HepG2 (cell line): Measurements from ENCODE around the gene REM2. TPM values are rescaled to one million over a fixed set of nuclear protein-coding genes. Genes with fewer than 3 reads are reported as not detected.

Experiments used
- ARNT ChIP-seq: fragments of 450-650 bp; IDR thresholded peaks from 2 replicates; pipeline ENCODE4 v1.6.1; 2017
- CBX5 ChIP-seq: sonication (generic); formaldehyde crosslinking; IDR thresholded peaks from 2 replicates; pipeline ENCODE4 v1.4.0; 2020; ENCODE audit warnings: missing genetic modification reagents, borderline replicate concordance
- CENPX ChIP-seq: sonication (generic); formaldehyde crosslinking; IDR thresholded peaks from 2 replicates; pipeline ENCODE4 v1.9.0; 2021; ENCODE audit warnings: mild to moderate bottlenecking, missing genetic modification reagents, moderate library complexity
- FOXA1 ChIP-seq, 2 experiments: fragments of 450-650 bp in 1 of 2; sonication (generic) in 1 of 2; formaldehyde crosslinking in 1 of 2; IDR thresholded peaks; 2 replicates each; pipeline versions ENCODE4 v1.4.0 to v1.6.1; 2016 to 2020; ENCODE audit warnings: missing genetic modification reagents in 1 of 2
- IKZF4 ChIP-seq: sonication (generic); formaldehyde crosslinking; IDR thresholded peaks from 2 replicates; pipeline ENCODE4 v1.5.1; 2020; ENCODE audit warnings: borderline replicate concordance, mild to moderate bottlenecking, low read depth, missing genetic modification reagents; ENCODE audit errors: not compliant biosample characterization
- KLF12 ChIP-seq: sonication (generic); formaldehyde crosslinking; IDR thresholded peaks from 2 replicates; pipeline ENCODE4 v1.4.0; 2020; ENCODE audit warnings: missing genetic modification reagents, borderline replicate concordance
- KMT2A ChIP-seq: sonication (generic); formaldehyde crosslinking; IDR thresholded peaks from 2 replicates; pipeline ENCODE4 v1.4.0; 2020; ENCODE audit warnings: missing genetic modification reagents
- MEIS1 ChIP-seq: sonication (generic); formaldehyde crosslinking; IDR thresholded peaks from 2 replicates; pipeline ENCODE4 v1.9.0; 2021; ENCODE audit warnings: mild to moderate bottlenecking, missing genetic modification reagents, moderate library complexity, borderline replicate concordance
- MEIS2 ChIP-seq: sonication (generic); formaldehyde crosslinking; IDR thresholded peaks from 2 replicates; pipeline ENCODE4 v1.9.0; 2021; ENCODE audit warnings: mild to moderate bottlenecking, missing genetic modification reagents
- PHF20 ChIP-seq: sonication (generic); formaldehyde crosslinking; IDR thresholded peaks from 2 replicates; pipeline ENCODE4 v1.5.0; 2020; ENCODE audit warnings: mild to moderate bottlenecking, missing genetic modification reagents
- REL ChIP-seq: sonication (generic); formaldehyde crosslinking; conservative IDR thresholded peaks from 2 replicates; pipeline ENCODE4 v1.8.0; 2022; ENCODE audit warnings: mild to moderate bottlenecking, missing genetic modification reagents, moderate library complexity
- RERE ChIP-seq: IDR thresholded peaks from 2 replicates; pipeline ENCODE4 v1.6.1; 2016; ENCODE audit warnings: low read depth, missing genetic modification reagents, missing compliant biosample characterization
- SMAD9 ChIP-seq: sonication (generic); formaldehyde crosslinking; IDR thresholded peaks from 2 replicates; pipeline ENCODE4 v1.5.1; 2020; ENCODE audit warnings: mild to moderate bottlenecking, missing genetic modification reagents
- SNAI1 ChIP-seq: sonication (generic); formaldehyde crosslinking; IDR thresholded peaks from 2 replicates; pipeline ENCODE4 v1.5.0; 2020; ENCODE audit warnings: mild to moderate bottlenecking, missing genetic modification reagents, borderline replicate concordance
- ZBTB44 ChIP-seq: sonication (generic); formaldehyde crosslinking; IDR thresholded peaks from 2 replicates; pipeline ENCODE4 v1.4.0; 2020; ENCODE audit warnings: missing genetic modification reagents
- ZFX ChIP-seq: sonication (generic); formaldehyde crosslinking; IDR thresholded peaks from 2 replicates; pipeline ENCODE4 v1.4.0; 2020; ENCODE audit warnings: mild to moderate bottlenecking, low read depth, missing genetic modification reagents, moderate library complexity
- ZHX1 ChIP-seq: sonication (generic); formaldehyde crosslinking; IDR thresholded peaks from 2 replicates; pipeline ENCODE4 v1.8.1; 2022; ENCODE audit warnings: low read depth, mild to moderate bottlenecking, missing genetic modification reagents
- ZNF143 ChIP-seq: sonication (generic); formaldehyde crosslinking; IDR thresholded peaks from 2 replicates; pipeline ENCODE4 v1.4.0; 2020; ENCODE audit warnings: missing genetic modification reagents
- ZNF598 ChIP-seq: sonication (generic); formaldehyde crosslinking; IDR thresholded peaks from 2 replicates; pipeline ENCODE4 v1.5.1; 2020; ENCODE audit warnings: mild to moderate bottlenecking, missing genetic modification reagents, borderline replicate concordance
- ZNF792 ChIP-seq: IDR thresholded peaks from 2 replicates; pipeline ENCODE4 v1.6.1; 2016
- ZSCAN9 ChIP-seq: IDR thresholded peaks from 2 replicates; pipeline ENCODE4 v1.6.1; 2016; ENCODE audit warnings: borderline replicate concordance
- polyA plus RNA-seq, 8 experiments: library from polyadenylated mRNA; depleted of rRNA in 3 of 8; stranded (reverse) in 7 of 8; unstranded in 1 of 8; fragments of >200 nt; fragmentation: Illumina TruSeq in 4 of 8; extraction: Trizol in 4 of 8; gene quantifications; 2 replicates each; pipeline versions ENCODE4 v1.2.1 to v1.2.3, GENCODE V29; 2011 to 2016; ENCODE audit warnings: low read depth in 4 of 8, missing spikeins in 1 of 8, mixed read lengths in 1 of 8; ENCODE audit not compliant: insufficient read depth in 1 of 8
- total RNA-seq, 5 experiments: library from RNA; depleted of rRNA; stranded (reverse); fragments of >200 nt; fragmentation: Illumina TruSeq; extraction: Trizol; gene quantifications; 2 replicates each; pipeline ENCODE4 v1.2.3, GENCODE V29; 2016; ENCODE audit warnings: low read depth in 1 of 5

The REM2 gene
- total and polyA plus RNA-seq, 2 of the 13 experiments (the other 11 are each of a cell fraction or from before 2014, with no cell fraction given), result 0.20 TPM; not detected in 1

GRCh38 chr14:22837114-22837749 is 45.8 kb upstream of the REM2 start (continued):
- no peak for TF ChIP-seq RERE (CRISPR knock-in tag)
- TF ChIP-seq KMT2A (CRISPR knock-in tag), result peak; percentile 69; the same call in 1 of the 2 replicates
- TF ChIP-seq SMAD9, result peak; percentile 96
- TF ChIP-seq ARNT, result no peak
- no peak for TF ChIP-seq ZNF792 (CRISPR knock-in tag)
- peak; percentile 63 for TF ChIP-seq ZNF143
- TF ChIP-seq PHF20, result peak; percentile 48
- TF ChIP-seq IKZF4 (CRISPR knock-in tag), result peak; percentile 80
- peak; percentile 93; the same call in 1 of the 2 replicates for TF ChIP-seq SNAI1 (CRISPR knock-in tag)
- TF ChIP-seq ZNF598 (CRISPR knock-in tag), result peak; percentile 76; the same call in 1 of the 2 replicates
- 0 out of 2 replicates have a peak, but pooled peaks have one; percentile 73 for TF ChIP-seq MEIS1 (CRISPR knock-in tag)
- no peak for TF ChIP-seq REL
- TF ChIP-seq ZFX (CRISPR knock-in tag), result peak; percentile 89
- TF ChIP-seq KLF12 (CRISPR knock-in tag), result no peak
- TF ChIP-seq ZBTB44 (CRISPR knock-in tag), result peak; percentile 83; the same call in 1 of the 2 replicates
- no peak for TF ChIP-seq FOXA1 (IDR thresholded peaks at IDR 0.05)
- peak; percentile 25; the same call in 1 of the 2 replicates for TF ChIP-seq FOXA1 (CRISPR knock-in tag; IDR thresholded peaks at IDR 0.05)
- TF ChIP-seq ZSCAN9 (CRISPR knock-in tag), result no peak
- peak; percentile 65 for TF ChIP-seq ZHX1
- TF ChIP-seq MEIS2 (CRISPR knock-in tag), result no peak
- TF ChIP-seq CENPX (CRISPR knock-in tag), result no peak
- TF ChIP-seq CBX5 (CRISPR knock-in tag), result 0 out of 2 replicates have a peak, but pooled peaks have one; percentile 62
